IMR-90 (cell line): ENCODE data around the gene CAMK2B. TPM values are rescaled to one million over a fixed set of nuclear protein-coding genes. Genes with fewer than 3 reads are reported as not detected.

Source experiments
- ATAC-seq: fragments of 200-7000 bp; cut with Tn5 transposase; 2 replicates; pipeline ENCODE4 v1.9.1; 2020; ENCODE audit warnings: low read depth, mild to moderate bottlenecking, moderate library complexity
- BruUV-seq: library from RNA; stranded (reverse); fragments of 400-500 nt; replicated peaks from 2 replicates; lab custom pipeline; 2021; lab: Mats Ljungman, UMichigan
- CTCF ChIA-PET: fragments of 300-600 bp; formaldehyde crosslinking; extraction: SDS; loops from one replicate; lab custom pipeline; 2021; ENCODE audit warnings: antibody characterized with exemption; lab: Yijun Ruan, JAX
- POLR2A ChIA-PET: fragments of 300-600 bp; sonication (Branson Sonifier 250); formaldehyde crosslinking; loops from one replicate; lab custom pipeline; 2022; ENCODE audit warnings: antibody characterized with exemption; ENCODE audit not compliant: unreplicated experiment; lab: Charles Lee
- DNase-seq: peaks from one replicate; pipeline ENCODE4 v3.0.0; 2013
- H2AFZ ChIP-seq: replicated peaks from 2 replicates; pipeline ENCODE3; 2013; ENCODE audit warnings: low read length, mild to moderate bottlenecking; ENCODE audit not compliant: poor library complexity
- H2AK5ac ChIP-seq: 2 replicates; pipeline ENCODE4 v1.6.1; 2013; ENCODE audit warnings: low read depth, low read length, inconsistent platforms
- H2AK9ac ChIP-seq: replicated peaks from 2 replicates; pipeline ENCODE3; 2013; ENCODE audit warnings: mild to moderate bottlenecking, low read depth, low read length, moderate library complexity; ENCODE audit not compliant: poor library complexity
- H2BK120ac ChIP-seq: 2 replicates; pipeline ENCODE4 v1.6.1; 2013; ENCODE audit warnings: low read depth, low read length, inconsistent platforms
- H2BK15ac ChIP-seq: 3 replicates; pipeline ENCODE4 v1.6.1; 2013; ENCODE audit warnings: low read depth, low read length, inconsistent platforms
- H2BK20ac ChIP-seq: 2 replicates; pipeline ENCODE4 v1.6.1; 2013; ENCODE audit warnings: low read depth, mild to moderate bottlenecking, inconsistent platforms, low read length, moderate library complexity
- H2BK5ac ChIP-seq: 2 replicates; pipeline ENCODE4 v1.6.1; 2013; ENCODE audit warnings: mild to moderate bottlenecking, low read depth, low read length, inconsistent platforms; ENCODE audit not compliant: poor library complexity, severe bottlenecking
- H3K14ac ChIP-seq: replicated peaks from 2 replicates; pipeline ENCODE4 v1.6.1; 2013; ENCODE audit warnings: low read depth, low read length, inconsistent platforms
- H3K18ac ChIP-seq: 2 replicates; pipeline ENCODE4 v1.6.1; 2013; ENCODE audit warnings: low read depth, low read length, control low read depth
- H3K23ac ChIP-seq: 2 replicates; pipeline ENCODE4 v1.6.1; 2013; ENCODE audit warnings: low read depth, low read length, inconsistent platforms
- H3K27ac ChIP-seq: 2 replicates; pipeline ENCODE4 v1.5.1; 2013; ENCODE audit warnings: mild to moderate bottlenecking, control low read depth, low read length; ENCODE audit not compliant: insufficient read depth
- H3K27me3 ChIP-seq: 2 replicates; pipeline ENCODE4 v1.6.1; 2013; ENCODE audit warnings: low read length; ENCODE audit not compliant: control insufficient read depth, insufficient read depth
- H3K36me3 ChIP-seq: 2 replicates; pipeline ENCODE4 v1.6.1; 2013; ENCODE audit warnings: low read length, mixed read lengths; ENCODE audit not compliant: control insufficient read depth, insufficient read depth
- H3K4ac ChIP-seq: 2 replicates; pipeline ENCODE4 v1.6.1; 2013; ENCODE audit warnings: low read depth, low read length, inconsistent platforms
- H3K4me1 ChIP-seq: 2 replicates; pipeline ENCODE4 v1.6.1; 2013; ENCODE audit warnings: low read length, mixed read lengths; ENCODE audit not compliant: control insufficient read depth, insufficient read depth
- H3K4me2 ChIP-seq: 2 replicates; pipeline ENCODE4 v1.6.1; 2013; ENCODE audit warnings: low read depth, mild to moderate bottlenecking, control low read depth, low read length, moderate library complexity
- H3K4me3 ChIP-seq: 2 replicates; pipeline ENCODE4 v1.5.1; 2013; ENCODE audit warnings: low read depth, mild to moderate bottlenecking, control low read depth, low read length, moderate library complexity; ENCODE audit not compliant: insufficient read depth
- H3K56ac ChIP-seq: 2 replicates; pipeline ENCODE4 v1.6.1; 2013; ENCODE audit warnings: low read length, inconsistent platforms; ENCODE audit not compliant: insufficient read depth; ENCODE audit errors: extremely low read depth
- H3K79me1 ChIP-seq, 2 experiments: 2 replicates each; pipeline ENCODE4 v1.6.1; 2013; ENCODE audit warnings: low read length in 2 of 2, inconsistent platforms in 1 of 2, low read depth in 1 of 2
- H3K9ac ChIP-seq: 2 replicates; pipeline ENCODE4 v1.6.1; 2013; ENCODE audit warnings: low read depth, low read length, control low read depth
- H3K9me1 ChIP-seq: 2 replicates; pipeline ENCODE4 v1.6.1; 2013; ENCODE audit warnings: low read length, inconsistent platforms; ENCODE audit not compliant: insufficient read depth
- H3K9me3 ChIP-seq: 2 replicates; pipeline ENCODE4 v1.6.1; 2013; ENCODE audit warnings: low read length; ENCODE audit not compliant: control insufficient read depth, insufficient read depth
- H4K20me1 ChIP-seq: 2 replicates; pipeline ENCODE4 v1.6.1; 2013; ENCODE audit warnings: low read length, inconsistent platforms; ENCODE audit not compliant: insufficient read depth
- H4K5ac ChIP-seq: 2 replicates; pipeline ENCODE4 v1.6.1; 2013; ENCODE audit warnings: mild to moderate bottlenecking, low read depth, low read length, control low read depth
- H4K8ac ChIP-seq, 2 experiments: 2 replicates each; pipeline ENCODE4 v1.6.1; 2013; ENCODE audit warnings: low read depth in 2 of 2, low read length in 2 of 2, control low read depth in 1 of 2, inconsistent platforms in 1 of 2
- H4K91ac ChIP-seq: 2 replicates; pipeline ENCODE4 v1.6.1; 2013; ENCODE audit warnings: low read depth, low read length, inconsistent platforms; ENCODE audit not compliant: insufficient read depth
- BHLHE40 ChIP-seq: fragments of 150-350 bp; IDR thresholded peaks from 2 replicates; pipeline ENCODE4 v1.6.1; 2016; ENCODE audit warnings: mild to moderate bottlenecking, low read depth, low read length
- CEBPB ChIP-seq: IDR thresholded peaks from 2 replicates; pipeline ENCODE4 v1.6.1; 2012; ENCODE audit warnings: low read depth, low read length, improper control_type of control experiment
- ELK1 ChIP-seq: fragments of 150-350 bp; IDR thresholded peaks from 2 replicates; pipeline ENCODE4 v1.6.1; 2016; ENCODE audit warnings: low read depth, mild to moderate bottlenecking, low read length, moderate library complexity, borderline replicate concordance
- FOS ChIP-seq: fragments of 150-350 bp; IDR thresholded peaks from 2 replicates; pipeline ENCODE4 v1.6.1; 2016; ENCODE audit warnings: low read depth, low read length
- MAFK ChIP-seq: IDR thresholded peaks from 2 replicates; pipeline ENCODE4 v1.6.1; 2012; ENCODE audit warnings: low read depth, low read length, improper control_type of control experiment
- MXI1 ChIP-seq: IDR thresholded peaks from 2 replicates; pipeline ENCODE4 v1.6.1; 2012; ENCODE audit warnings: low read depth, mild to moderate bottlenecking, low read length, moderate library complexity, borderline replicate concordance
- NFE2L2 ChIP-seq: fragments of 150-350 bp; IDR thresholded peaks from 2 replicates; pipeline ENCODE4 v1.6.1; 2016; ENCODE audit warnings: low read depth, mild to moderate bottlenecking, low read length
- RAD21 ChIP-seq: IDR thresholded peaks from 2 replicates; pipeline ENCODE4 v1.6.1; 2012; ENCODE audit warnings: low read length, improper control_type of control experiment
- USF2 ChIP-seq: fragments of 150-350 bp; IDR thresholded peaks from 2 replicates; pipeline ENCODE4 v1.6.1; 2017; ENCODE audit warnings: mild to moderate bottlenecking, antibody characterized with exemption, low read length, low read depth
- WGBS, 2 experiments: methylation state at CpG; one replicate each; pipeline versions ENCODE4 v1.1.5 to v1.1.7; 2013; ENCODE audit warnings: missing lambda C conversion rate in 2 of 2; ENCODE audit not compliant: insufficient read length in 1 of 2; ENCODE audit errors: extremely low coverage in 2 of 2; 5-methylcytosine and 5-hydroxymethylcytosine counted together
- dilution Hi-C: fragments of 300-500 bp; cut with HindIII; formaldehyde crosslinking; loops from one replicate; pipeline ENCODE4 v1.14.3; 2018; ENCODE audit warnings: low sequenced_read_pairs; ENCODE audit not compliant: unreplicated experiment
- in situ Hi-C: fragments of 300-500 bp; cut with MboI; formaldehyde crosslinking; loops from 3 replicates; pipeline ENCODE4 v1.14.3; 2019; ENCODE audit warnings: low sequenced_read_pairs, inconsistent platforms, mixed read lengths
- intact Hi-C: fragments of 100-400 bp; cut with micrococcal nuclease; formaldehyde crosslinking; loops from 2 replicates; pipeline ENCODE4 v1.10.0; 2022
- polyA plus RNA-seq, 3 experiments: library from polyadenylated mRNA; depleted of rRNA; stranded (reverse); fragments of >200 nt; gene quantifications; 2 replicates each; pipeline ENCODE4 v1.2.3, GENCODE V29; 2012; ENCODE audit warnings: low replicate concordance in 1 of 3
- total RNA-seq: library from RNA; depleted of rRNA; stranded (reverse); fragments of >200 nt; gene quantifications from 2 replicates; pipeline ENCODE4 v1.2.3, GENCODE V29; 2012

Gene CAMK2B
- total and polyA plus RNA-seq, 2 of the 4 experiments (the other 2 are of a cell fraction), result 0.18 to 0.36 TPM

GRCh38 chr7:44259547-44260457 is 65.6 kb downstream of the CAMK2B start:
- peak overlapping the region; percentile 96 for H2AK5ac ChIP-seq
- H3K4ac ChIP-seq, result peak overlapping the region; percentile 78
- H3K56ac ChIP-seq, result no peak overlapping the region
- no TSS peak for BruUV-seq
- peak overlapping the region; percentile 84 for H2BK120ac ChIP-seq
- 100% methylated on average over 1 of the region's 18 CpGs; no CpG with 5 or more reads in 1 of the 2 experiments for WGBS, 2 experiments
- H3K9me3 ChIP-seq, result no peaks in the 10 kb centered on the region
- peak; percentile 96 for DNase-seq
- dilution Hi-C loops (no loop called here), in situ Hi-C loops (no loop called here), intact Hi-C loops (no loop called here)
- peaks cover 16% of the 10 kb centered on the region for H3K27me3 ChIP-seq
- peak overlapping the region; percentile 89; the same call in 1 of the 2 replicates for H2BK20ac ChIP-seq
- peaks cover 6% of the 10 kb centered on the region for H4K20me1 ChIP-seq
- ATAC-seq, result peak; percentile 77
- H3K4me1 ChIP-seq, result peaks cover 25% of the 10 kb centered on the region
- TF ChIP-seq MXI1 (peak; percentile 68), RAD21 (0 out of 2 replicates have a peak, but pooled peaks have one; percentile 29), USF2 (peak; percentile 88), NFE2L2 (no peak), MAFK (peak; percentile 24; the same call in 1 of the 2 replicates), BHLHE40 (peak; percentile 95), FOS (peak; percentile 70), ELK1 (no peak), CEBPB (peak; percentile 91)
- no peaks in the 10 kb centered on the region for H3K36me3 ChIP-seq
- H4K91ac ChIP-seq, result no peak overlapping the region
- peak overlapping the region; percentile 10; the same call in 1 of the 3 replicates for H2BK15ac ChIP-seq
- H3K79me1 ChIP-seq, result no peaks in the 10 kb centered on the region
- no peak overlapping the region; the same call in 1 of the 2 replicates for H3K14ac ChIP-seq
- CTCF ChIA-PET, result no interaction called here
- H3K9ac ChIP-seq, result no peak overlapping the region
- H2AFZ ChIP-seq, result peak overlapping the region; percentile 16
- POLR2A ChIA-PET, result no interaction called here
- no peak overlapping the region for H3K4me3 ChIP-seq
- no peak overlapping the region for H4K5ac ChIP-seq
- H3K9me1 ChIP-seq, result peaks cover 28% of the 10 kb centered on the region
- no peak overlapping the region for H3K4me2 ChIP-seq
- peak overlapping the region; percentile 38 for H2AK9ac ChIP-seq
- peak overlapping the region; percentile 35 for H2BK5ac ChIP-seq
- peak overlapping the region; percentile 51; the same call in 1 of the 2 replicates for H3K23ac ChIP-seq
- no peak overlapping the region; the same call in 1 of the 2 replicates for H3K27ac ChIP-seq
- H3K18ac ChIP-seq, result no peak overlapping the region
- peak overlapping the region in 1 of 2 experiments; percentile 71; a peak in 1 of 4 replicates for H4K8ac ChIP-seq
